SU-DHL-6 (cell line): ENCODE results near the gene ERG.

ENCODE experiments used
- CTCF ChIP-seq: fragments of 200-600 bp; sonication (generic); IDR thresholded peaks from one replicate; pipeline ENCODE4 v1.5.1; 2017; ENCODE audit warnings: antibody characterized with exemption, mild to moderate bottlenecking, low read length, moderate library complexity; ENCODE audit not compliant: insufficient read depth, poor library complexity, severe bottlenecking
- EZH2phosphoT487 ChIP-seq: fragments of 200-600 bp; sonication (generic), shearing (Covaris generic); conservative IDR thresholded peaks from 2 replicates; pipeline ENCODE4 v1.6.1; 2018; ENCODE audit warnings: mild to moderate bottlenecking, antibody characterized with exemption, low read length, moderate library complexity, mixed read lengths

GRCh38 chr21:38367646-38368045 lies 130.6 kb downstream of the ERG start:
- TF ChIP-seq CTCF (no peak), EZH2phosphoT487 (no peak)
